Measurements from ENCODE around the gene DPP3. TPM values are rescaled to one million over a fixed set of nuclear protein-coding genes. Genes with fewer than 3 reads are reported as not detected.

Gene DPP3
- total RNA-seq, 2 donors from 2014 or later: 20.2 to 22.2 TPM

- ATAC-seq (ENCODE audit: insufficient number of reproducible peaks, low FRiP score, low read depth) (no peak), DNase-seq (ENCODE audit: low spot score) (no peak)
- peaks cover 8% of the 10 kb centered on the region for H3K36me3 ChIP-seq
- H3K9me3 ChIP-seq: no peaks in the 10 kb centered on the region
- H3K4me3 ChIP-seq: no peak overlapping the region
- H3K4me1 ChIP-seq (ENCODE audit: control insufficient read depth in 1 of 2, low read depth in 2 of 2): peaks cover 5 to 7% of the 10 kb centered on the region in 2 donors
- H3K27ac ChIP-seq: no peak overlapping the region
- no peaks in the 10 kb centered on the region for H3K27me3 ChIP-seq (replicated peaks; ENCODE audit: insufficient read depth)
- TF ChIP-seq CTCF (IDR thresholded peaks at IDR 0.05): no peak
Observed at GRCh38 chr11:66484806-66485380, 4.7 kb downstream of the DPP3 start.

- no peaks in the 10 kb centered on the region for H3K4me1 ChIP-seq (ENCODE audit: control insufficient read depth in 1 of 2, low read depth in 2 of 2)
- ATAC-seq (ENCODE audit: insufficient number of reproducible peaks, low FRiP score, low read depth) (no peak), DNase-seq (ENCODE audit: low spot score) (no peak)
- peaks cover 15% of the 10 kb centered on the region for H3K36me3 ChIP-seq
- no peaks in the 10 kb centered on the region for H3K9me3 ChIP-seq
- H3K27me3 ChIP-seq (replicated peaks; ENCODE audit: insufficient read depth): no peaks in the 10 kb centered on the region
- H3K4me3 ChIP-seq: no peak overlapping the region
- no peak overlapping the region for H3K27ac ChIP-seq
- no peak for TF ChIP-seq CTCF (IDR thresholded peaks at IDR 0.05)
Observed at GRCh38 chr11:66488957-66489356, 8.7 kb downstream of the DPP3 start.

- no peak overlapping the region for H3K4me3 ChIP-seq
- TF ChIP-seq CTCF (IDR thresholded peaks at IDR 0.05): no peak
- no peaks in the 10 kb centered on the region for H3K4me1 ChIP-seq (ENCODE audit: control insufficient read depth in 1 of 2, low read depth in 2 of 2)
- DNase-seq (ENCODE audit: low spot score): no peak
- ATAC-seq (ENCODE audit: insufficient number of reproducible peaks, low FRiP score, low read depth): no peak
- H3K36me3 ChIP-seq: peaks cover 15% of the 10 kb centered on the region
- no peaks in the 10 kb centered on the region for H3K27me3 ChIP-seq (replicated peaks; ENCODE audit: insufficient read depth)
- no peaks in the 10 kb centered on the region for H3K9me3 ChIP-seq
- no peak overlapping the region for H3K27ac ChIP-seq
Observed at GRCh38 chr11:66489636-66490035, 9.4 kb downstream of the DPP3 start.

GRCh38 chr11:66491315-66491935 is 11.2 kb downstream of the DPP3 start:
- TF ChIP-seq CTCF (IDR thresholded peaks at IDR 0.05): peak; percentile 21
- Histone ChIP-seq H3K9me3 (no peaks in the 10 kb centered on the region), H3K4me3 (no peak overlapping the region), H3K27ac (no peak overlapping the region), H3K4me1 (ENCODE audit: control insufficient read depth in 1 of 2, low read depth in 2 of 2) (no peaks in the 10 kb centered on the region), H3K36me3 (peaks cover 14% of the 10 kb centered on the region), H3K27me3 (replicated peaks; ENCODE audit: insufficient read depth) (no peaks in the 10 kb centered on the region)
- DNase-seq (ENCODE audit: low spot score) (no peak), ATAC-seq (ENCODE audit: insufficient number of reproducible peaks, low FRiP score, low read depth) (no peak)

- Histone ChIP-seq H3K27ac (no peak overlapping the region), H3K9me3 (no peaks in the 10 kb centered on the region), H3K36me3 (peaks cover 21% of the 10 kb centered on the region), H3K27me3 (replicated peaks; ENCODE audit: insufficient read depth) (no peaks in the 10 kb centered on the region), H3K4me3 (no peak overlapping the region), H3K4me1 (ENCODE audit: control insufficient read depth in 1 of 2, low read depth in 2 of 2) (no peaks in the 10 kb centered on the region)
- DNase-seq (ENCODE audit: low spot score) (no peak), ATAC-seq (ENCODE audit: insufficient number of reproducible peaks, low FRiP score, low read depth) (no peak)
- no peak for TF ChIP-seq CTCF (IDR thresholded peaks at IDR 0.05)
Observed at GRCh38 chr11:66492161-66492865, 12.1 kb downstream of the DPP3 start.

Data from thoracic aorta (tissue), 2 donors.